NCI-H2081 (cell line): ENCODE measurements around the gene MAGI2.
"Not testable (repeated sequence)": the region's sequence is repeated elsewhere in the genome, so short reads cannot be mapped to it uniquely, and the experiment has no call there.

Experiments used
- DNase-seq, 2 experiments: peaks; one replicate each; lab custom pipeline; 2025; lab: John Stamatoyannopoulos, UW

Gene MAGI2

DNA sequence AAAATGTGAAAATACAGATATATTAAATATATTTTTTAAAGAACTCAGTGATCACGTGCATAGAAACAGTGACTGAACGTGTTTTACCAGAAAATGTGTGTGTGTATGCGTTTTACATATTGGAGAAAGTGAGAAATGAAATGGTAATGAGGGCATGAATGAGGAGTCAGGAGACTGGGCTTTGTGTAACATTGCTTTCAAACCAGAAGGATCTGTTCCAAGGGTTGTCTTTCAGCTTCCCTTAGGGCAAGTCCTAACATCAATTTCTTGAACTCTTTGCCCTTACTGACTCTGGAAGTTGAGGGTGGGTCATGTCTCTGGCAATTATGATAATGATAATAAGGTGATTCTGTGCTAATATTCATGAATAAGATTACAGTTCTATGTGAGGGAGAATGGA, 1097.6 kb downstream of the MAGI2 start:
- DNase-seq, result no peak

- peak in 1 of 2 experiments; percentile 66 for DNase-seq
These were observed 1102.5 kb downstream of the MAGI2 start for GRCh38 chr7:78350926-78351325.

GRCh38 chr7:78350391-78350790, 1103.1 kb downstream of the MAGI2 start:
- DNase-seq, result no peak

GRCh38 chr7:78346827-78347226, 1106.6 kb downstream of the MAGI2 start:
- no peak for DNase-seq

DNA sequence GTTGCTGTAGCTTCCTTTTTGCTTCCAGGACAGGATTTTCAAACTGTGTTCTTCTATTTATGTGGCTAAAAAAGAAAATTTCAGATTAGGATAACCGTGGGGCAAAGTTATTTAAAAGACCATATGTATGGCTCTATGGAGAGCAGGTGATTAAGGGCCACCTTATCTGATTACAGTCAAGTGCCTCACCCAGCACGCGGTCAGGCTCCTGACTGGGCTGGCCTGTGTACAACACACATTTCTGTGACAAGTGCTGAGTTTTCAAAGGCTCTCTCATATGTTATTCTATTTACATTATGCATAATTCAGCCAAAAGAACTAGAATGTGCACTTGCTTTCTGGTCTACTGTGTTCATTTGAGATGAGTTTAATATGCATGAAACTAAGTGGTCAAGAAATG, 1107.5 kb downstream of the MAGI2 start:
- DNase-seq, result no peak

- no peak for DNase-seq
These were observed 1108.1 kb downstream of the MAGI2 start for GRCh38 chr7:78345293-78345911.

GRCh38 chr7:78334426-78334825, 1119.0 kb downstream of the MAGI2 start:
- no peak for DNase-seq

DNA sequence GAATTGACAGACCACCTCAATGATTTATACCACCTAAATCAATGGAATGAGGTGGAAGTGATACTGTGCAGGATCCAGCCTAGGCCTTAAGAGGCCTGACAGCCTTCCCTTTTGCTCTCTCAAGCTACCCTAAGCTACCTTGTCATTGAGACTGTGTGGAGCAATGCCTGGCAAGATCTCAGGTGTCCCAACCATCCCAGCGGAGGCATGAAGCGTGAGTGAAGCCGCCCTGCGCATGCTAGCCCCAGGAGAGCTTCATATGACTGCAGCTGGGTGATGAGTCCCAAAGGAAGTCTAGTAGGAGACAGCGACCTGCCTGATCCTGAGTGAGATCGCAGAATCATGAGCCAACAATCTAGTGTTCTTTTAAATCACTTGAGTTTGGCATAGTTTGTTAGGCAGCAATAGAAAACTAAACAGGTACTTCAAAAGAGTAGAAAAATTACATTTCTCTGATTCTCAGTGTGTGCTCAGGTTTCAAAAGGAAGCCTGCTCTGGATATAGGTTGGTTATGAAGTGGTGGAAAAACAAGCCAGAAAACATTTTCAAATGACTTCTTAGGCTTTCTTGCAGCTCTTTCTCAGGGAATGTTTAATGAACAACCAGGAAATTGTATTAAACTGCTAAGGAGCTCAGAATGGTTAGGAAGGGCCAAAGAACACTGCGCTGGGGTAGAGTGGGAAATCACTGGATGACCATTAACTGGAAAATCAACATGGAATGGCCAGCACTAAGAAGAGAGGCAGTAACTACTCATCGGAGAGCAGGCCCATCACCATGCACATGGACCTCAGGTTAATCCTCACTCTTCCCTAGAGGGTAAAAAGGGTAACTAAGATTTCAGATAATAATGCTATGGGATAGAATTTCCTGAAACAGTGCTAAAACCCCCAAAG, 1119.7 kb downstream of the MAGI2 start:
- DNase-seq, result no peak

GRCh38 chr7:78329001-78329655, 1124.3 kb downstream of the MAGI2 start:
- peak in 1 of 2 experiments; percentile 39 for DNase-seq

- no peak for DNase-seq
These were observed 1125.7 kb downstream of the MAGI2 start for GRCh38 chr7:78327718-78328117.

- peak in 1 of 2 experiments; percentile 14 for DNase-seq
These were observed 1126.6 kb downstream of the MAGI2 start for GRCh38 chr7:78326876-78327275.

- DNase-seq, result no peak
These were observed 1127.3 kb downstream of the MAGI2 start for GRCh38 chr7:78326189-78326588.

DNA sequence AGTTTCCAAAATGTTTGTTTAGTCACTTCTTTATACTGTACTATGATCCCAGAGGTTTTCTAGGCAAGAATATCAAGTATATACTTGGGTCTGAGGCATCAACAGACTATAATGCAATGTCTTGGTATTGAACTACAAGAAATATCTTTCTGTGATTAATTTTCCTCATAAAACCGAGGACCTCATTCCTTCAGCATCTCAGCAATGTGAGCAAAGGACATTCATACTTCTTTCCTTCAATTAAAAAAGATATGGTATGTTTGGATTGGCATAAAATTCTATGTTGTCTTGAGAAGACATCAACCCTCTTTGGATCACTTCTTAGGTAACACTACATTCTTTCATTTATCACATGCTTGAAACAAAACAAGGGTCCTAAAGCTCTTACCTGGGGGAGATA, 1130.3 kb downstream of the MAGI2 start:
- no peak for DNase-seq

- DNase-seq, result not testable (repeated sequence)
These were observed 1131.2 kb downstream of the MAGI2 start for GRCh38 chr7:78322231-78322630.

DNA sequence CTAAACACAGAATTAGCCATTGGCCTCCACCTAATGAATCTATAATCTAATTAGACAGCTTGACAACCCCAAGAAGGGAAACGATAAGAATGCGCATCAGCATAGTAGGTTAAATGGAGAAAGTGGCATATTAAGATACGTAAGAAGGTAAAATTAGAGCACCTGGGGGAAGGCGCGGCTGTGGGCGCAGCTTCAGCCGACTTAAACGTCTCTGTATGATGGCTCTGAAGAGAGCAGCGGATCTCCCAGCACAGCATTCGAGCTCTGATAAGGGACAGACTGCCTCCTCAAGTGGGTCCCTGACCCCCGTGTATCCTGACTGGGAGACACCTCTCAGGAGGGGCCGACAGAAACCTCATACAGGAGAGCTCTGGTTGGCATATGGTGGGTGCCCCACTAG, 1136.1 kb downstream of the MAGI2 start:
- no peak for DNase-seq

GRCh38 chr7:78316110-78316509, 1137.4 kb downstream of the MAGI2 start:
- no peak for DNase-seq

DNA sequence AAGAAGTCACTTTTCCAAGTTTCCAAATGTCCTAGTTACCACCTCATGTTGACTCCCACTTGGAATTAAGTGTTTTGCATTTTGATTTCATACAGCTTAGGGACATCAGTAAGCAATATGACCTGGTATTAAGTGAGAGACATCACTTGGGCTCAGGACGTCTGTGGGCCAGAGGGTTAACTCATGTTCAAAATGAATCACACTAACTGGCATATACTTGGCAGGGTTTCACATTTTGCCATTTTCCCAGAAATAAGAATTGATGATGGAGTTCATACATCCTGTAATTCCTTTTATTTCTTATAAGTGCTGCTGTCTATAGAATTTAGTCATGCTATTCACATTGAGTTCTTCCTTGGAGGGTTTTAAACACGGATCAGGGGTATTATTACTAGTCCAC, 1138.3 kb downstream of the MAGI2 start:
- no peak for DNase-seq

DNA sequence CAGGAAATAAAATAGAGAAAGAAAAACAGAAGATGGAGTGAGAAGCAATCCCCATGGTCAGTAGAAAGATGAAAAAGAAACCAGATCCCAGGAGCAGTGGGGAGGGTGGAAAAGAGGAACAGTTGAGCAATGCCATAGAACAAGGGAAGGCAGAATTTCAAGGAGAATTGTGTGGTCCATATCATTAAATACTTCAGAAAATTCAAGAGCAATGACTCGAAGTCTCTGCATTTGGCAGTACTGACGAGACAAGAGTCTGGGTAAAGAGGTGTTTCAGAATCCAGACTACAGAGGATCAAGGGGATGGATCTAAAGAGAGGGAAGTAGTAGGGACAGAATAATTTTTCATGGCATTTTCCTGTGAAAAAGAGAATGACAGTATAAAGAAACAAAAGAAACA, 1142.3 kb downstream of the MAGI2 start:
- no peak for DNase-seq

- no peak for DNase-seq
These were observed 1145.6 kb downstream of the MAGI2 start for GRCh38 chr7:78307892-78308291.

DNA sequence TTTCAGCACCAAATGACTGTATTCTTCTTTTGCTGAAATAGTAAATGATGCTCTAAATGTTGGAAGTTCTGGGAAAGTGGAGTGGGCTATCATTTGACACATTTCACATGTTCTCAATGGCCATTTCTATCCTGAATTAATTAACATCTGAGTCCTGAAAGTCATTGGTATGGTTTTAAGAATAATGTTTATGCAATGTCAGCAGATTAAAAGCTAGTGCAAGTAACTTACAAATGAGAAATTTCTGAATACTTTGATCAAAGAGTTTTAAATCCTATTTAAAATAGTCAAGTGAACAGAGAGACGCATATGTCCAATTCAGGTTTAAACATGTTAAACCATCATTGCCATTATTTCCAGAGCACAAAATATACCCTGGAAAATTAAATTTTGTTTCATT, 1146.8 kb downstream of the MAGI2 start:
- no peak for DNase-seq

- DNase-seq, result no peak
These were observed 1152.1 kb downstream of the MAGI2 start for GRCh38 chr7:78301407-78301806.

DNA sequence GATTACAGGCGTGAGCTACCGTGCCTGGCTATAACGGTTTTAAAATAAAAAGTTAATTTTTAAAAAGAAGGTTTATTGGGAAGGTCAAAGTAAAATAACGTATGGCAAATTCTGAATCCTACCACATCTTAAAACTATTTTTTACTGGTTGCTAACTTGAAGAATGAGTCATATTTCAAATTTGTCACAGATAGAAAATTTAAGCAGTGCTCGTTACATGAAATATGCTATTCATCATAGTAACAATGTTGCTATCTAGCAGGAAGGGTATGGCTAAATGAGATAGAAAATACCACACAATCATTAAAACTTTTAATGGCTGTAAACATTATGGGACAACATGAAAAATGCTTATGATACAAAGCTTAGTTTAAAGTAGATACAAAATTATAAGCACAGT, 1154.4 kb downstream of the MAGI2 start:
- no peak for DNase-seq
